Measurements from ENCODE around the gene TNFSF18.

The TNFSF18 gene

GRCh38 chr1:173038875-173039554 lies 11.7 kb downstream of the TNFSF18 start:
- no peak for DNase-seq

DNA sequence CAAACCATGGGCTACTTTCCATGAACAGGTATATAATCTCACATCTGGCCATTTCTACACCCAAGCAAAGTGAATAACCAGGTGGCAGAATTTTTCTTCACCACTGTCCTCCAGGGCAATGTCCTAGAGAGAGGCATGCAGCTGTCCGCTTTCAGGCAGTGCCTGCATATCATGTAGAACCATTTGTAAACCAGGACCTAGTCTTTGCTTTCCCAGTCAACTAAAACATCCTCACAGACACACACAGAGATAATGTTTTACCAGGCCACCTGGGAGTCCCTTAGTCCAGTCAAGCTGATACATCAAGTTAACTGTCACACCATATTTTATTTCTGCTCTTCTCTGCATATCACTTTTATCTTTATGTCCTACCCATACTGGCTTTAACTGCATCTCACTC lies 26.2 kb downstream of the TNFSF18 start:
- no peak for DNase-seq

DNA sequence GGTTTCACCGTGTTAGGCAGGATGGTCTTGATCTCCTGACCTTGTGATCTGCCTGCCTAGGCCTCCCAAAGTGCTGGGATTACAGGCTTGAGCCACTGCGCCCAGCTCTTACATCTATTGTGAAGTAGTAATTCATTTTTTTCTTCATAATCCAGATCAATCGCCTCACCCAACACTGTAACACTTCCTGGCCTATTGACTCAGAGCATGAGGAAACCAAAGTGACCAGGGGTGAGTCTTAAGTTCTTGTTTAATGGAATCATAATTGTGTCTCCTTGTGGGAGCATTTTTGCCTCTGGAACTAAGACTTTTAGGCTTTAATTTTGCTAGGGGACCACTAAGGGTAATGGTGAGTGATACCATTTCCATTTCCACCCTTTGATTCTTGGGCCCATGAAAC lies 27.4 kb downstream of the TNFSF18 start:
- no peak for DNase-seq

DNA sequence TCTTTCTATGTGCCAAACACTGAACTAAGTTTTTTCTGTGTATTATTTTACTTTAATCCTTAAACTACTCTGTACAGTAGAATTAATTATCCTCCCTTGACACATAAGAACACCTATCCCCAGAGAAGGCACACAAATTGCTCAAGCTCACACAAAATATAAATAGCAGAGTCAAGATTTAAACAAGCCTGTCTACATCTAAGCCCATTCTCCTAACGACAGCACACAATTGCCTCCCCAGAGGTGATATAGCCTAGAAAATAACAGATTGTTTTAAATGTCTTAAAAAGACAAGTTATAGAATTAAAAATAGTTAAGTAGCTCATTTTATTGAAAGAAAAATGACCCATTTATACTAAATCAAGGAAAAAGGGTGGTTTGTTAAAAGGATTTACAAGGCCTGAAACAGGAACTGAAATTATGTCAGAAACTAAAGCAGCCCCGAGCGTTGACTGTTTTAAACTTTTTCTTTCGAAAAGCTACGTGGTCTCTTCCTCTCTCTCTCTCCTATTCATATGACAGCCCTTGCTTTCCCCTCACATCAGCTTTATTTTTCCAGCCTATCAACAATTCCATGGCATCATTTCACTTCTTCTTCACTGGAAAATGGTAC lies 30.5 kb downstream of the TNFSF18 start:
- no peak for DNase-seq

DNA sequence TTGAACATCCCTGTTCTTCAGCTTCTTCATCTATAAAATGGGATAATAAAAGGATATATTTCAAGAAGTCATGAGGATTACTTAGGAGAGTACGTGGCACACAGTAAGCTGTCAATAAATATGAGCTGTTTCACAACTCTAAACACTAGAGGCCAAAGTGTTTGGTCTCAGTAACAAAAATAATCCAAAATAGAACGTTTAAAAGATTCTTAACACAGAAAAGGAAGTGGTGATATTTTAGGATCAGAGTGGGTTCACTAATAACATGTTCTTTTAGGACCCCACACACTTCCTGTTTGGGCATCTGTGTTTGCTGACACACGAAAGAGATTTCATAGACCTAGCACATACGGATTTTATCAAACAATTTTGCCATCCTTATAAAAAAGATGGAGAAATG lies 32.9 kb downstream of the TNFSF18 start:
- DNase-seq = no peak

GRCh38 chr1:173016419-173016818 lies 34.3 kb downstream of the TNFSF18 start:
- no peak for DNase-seq

DNA sequence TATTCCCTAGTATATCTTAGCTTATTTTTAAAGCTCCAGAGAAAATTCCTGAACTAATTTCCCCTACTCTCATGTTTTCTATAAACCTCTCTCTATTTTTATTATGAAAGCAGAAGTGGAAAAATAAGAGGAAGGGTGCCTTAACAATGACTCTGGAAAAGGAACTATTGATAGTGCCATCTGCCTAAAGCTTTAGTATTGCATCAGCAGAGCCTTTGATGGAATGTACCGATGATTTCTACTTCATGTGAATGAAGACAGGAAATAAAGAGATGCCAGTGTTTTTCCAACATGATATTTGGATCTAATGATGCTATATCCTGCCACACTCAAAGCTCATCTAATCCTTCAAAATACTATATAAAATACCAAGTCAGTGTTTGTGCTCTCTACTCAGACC lies 35.1 kb downstream of the TNFSF18 start:
- no peak for DNase-seq

DNA sequence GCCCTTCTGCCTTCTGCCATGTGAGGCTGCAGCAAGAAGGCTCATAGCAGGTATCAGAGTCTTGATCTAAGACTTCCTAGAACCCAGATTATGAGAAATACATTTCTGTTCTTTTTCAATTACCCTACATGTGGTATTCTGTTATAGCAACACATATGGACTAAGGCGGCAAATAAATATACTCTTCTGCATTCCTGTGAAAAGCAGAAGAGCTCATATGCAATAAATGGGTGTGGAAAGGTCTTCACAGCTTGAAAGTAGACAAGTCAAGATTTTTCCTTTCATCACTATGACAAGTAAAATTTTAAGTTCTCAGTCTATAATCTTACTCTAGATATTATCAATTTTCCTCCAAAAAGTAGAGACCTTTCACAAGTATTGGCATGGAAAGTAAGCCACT lies 36.6 kb downstream of the TNFSF18 start:
- DNase-seq = no peak

DNA sequence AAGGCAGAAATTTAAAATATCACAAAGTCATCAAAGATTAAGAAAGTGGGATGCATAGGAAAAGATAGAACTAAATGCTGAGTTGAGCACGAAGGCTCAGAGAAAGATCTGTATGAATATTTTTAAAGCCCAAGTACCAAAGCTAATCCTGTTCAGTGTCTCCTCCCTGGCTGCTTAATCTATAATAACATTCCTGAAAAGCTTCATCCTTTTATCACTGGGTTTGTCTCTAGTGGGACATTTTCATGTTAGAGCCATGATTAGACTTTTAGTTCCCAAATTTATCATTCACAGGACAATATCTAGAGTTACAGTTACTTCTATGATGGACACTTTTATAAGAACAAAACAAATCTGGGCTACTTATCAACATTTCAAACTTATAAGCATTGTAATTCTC lies 38.6 kb downstream of the TNFSF18 start:
- DNase-seq = no peak

DNA sequence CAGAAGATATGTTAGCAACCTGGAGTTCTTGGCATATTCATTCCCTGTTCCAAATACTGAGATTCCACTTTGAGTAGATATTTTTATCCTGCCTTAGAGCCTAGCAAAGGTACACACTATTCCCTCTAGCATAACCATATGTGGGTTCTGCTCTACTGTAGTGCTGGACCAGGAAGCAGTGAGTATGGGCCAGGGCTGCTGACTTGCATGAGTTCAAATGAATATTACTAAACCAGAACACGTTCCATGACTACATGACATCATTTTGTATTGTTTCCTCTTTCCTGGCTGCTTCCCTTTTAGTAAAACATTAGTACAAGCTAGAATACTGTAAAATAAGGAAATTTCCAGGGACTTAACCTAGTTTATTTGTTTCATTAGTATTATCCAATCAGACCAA lies 41.1 kb downstream of the TNFSF18 start:
- DNase-seq = no peak

GRCh38 chr1:173005196-173005864 lies 45.4 kb downstream of the TNFSF18 start:
- no peak for DNase-seq

- DNase-seq = no peak
Measured at GRCh38 chr1:173002891-173003838, 47.6 kb downstream of the TNFSF18 start.

GRCh38 chr1:172999349-172999748 lies 51.4 kb downstream of the TNFSF18 start:
- no peak for DNase-seq

DNA sequence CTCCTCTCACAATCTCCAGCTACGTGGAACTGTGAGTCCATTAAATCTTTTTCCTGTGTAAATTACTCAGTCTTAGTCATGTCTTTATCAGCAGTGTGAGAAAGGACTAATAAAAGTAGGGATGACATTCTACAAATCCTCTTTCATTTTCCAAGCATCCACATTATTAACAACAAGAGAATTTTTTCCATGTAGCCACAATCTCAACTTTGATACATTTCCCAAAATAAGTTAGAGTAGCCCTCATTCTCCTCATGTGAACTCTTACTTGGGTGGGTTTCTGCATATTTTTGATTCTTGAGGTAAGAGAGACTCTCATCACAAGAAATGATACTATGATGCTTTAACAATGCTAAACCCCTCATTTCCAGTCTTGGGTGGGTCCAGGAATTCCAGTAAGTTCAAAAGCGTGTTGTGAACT lies 52.8 kb downstream of the TNFSF18 start:
- DNase-seq = no peak

DNA sequence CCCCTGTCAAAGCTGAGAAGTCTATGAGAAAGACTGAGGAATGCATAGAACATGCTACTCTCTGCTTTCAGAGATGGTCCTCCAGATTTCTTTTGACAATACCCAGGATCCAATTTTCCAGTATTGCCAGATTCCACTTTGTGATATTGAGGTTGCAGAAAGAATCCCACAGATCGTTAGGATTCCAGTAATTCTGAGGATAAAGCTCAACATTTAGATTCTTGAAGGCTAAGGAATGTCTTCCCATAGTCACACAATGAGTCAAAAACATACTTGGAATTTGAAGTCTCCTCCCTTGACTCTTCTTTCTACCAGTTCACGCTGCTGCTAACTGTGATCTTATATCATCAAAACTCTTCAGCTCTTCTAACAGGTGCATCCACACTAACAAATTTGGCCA lies 57.1 kb downstream of the TNFSF18 start:
- DNase-seq = no peak

GRCh38 chr1:172991674-172992400 lies 58.9 kb downstream of the TNFSF18 start:
- no peak for DNase-seq

GRCh38 chr1:172990598-172991215 lies 60.0 kb downstream of the TNFSF18 start:
- no peak for DNase-seq
